Measurements from ENCODE around the gene SYNPR.

The SYNPR gene

GRCh38 chr3:63304421-63304820, 26.3 kb downstream of the SYNPR start:
- DNase-seq (ENCODE audit: low read depth in 2 of 2), result no peak

GRCh38 chr3:63308072-63308471, 30.0 kb downstream of the SYNPR start:
- no peak for DNase-seq (ENCODE audit: low read depth in 2 of 2)

GRCh38 chr3:63309768-63310167, 31.7 kb downstream of the SYNPR start:
- no peak for DNase-seq (ENCODE audit: low read depth in 2 of 2)

- no peak for DNase-seq (ENCODE audit: low read depth in 2 of 2)
These were observed 45.7 kb downstream of the SYNPR start for GRCh38 chr3:63323766-63324165.

GRCh38 chr3:63324621-63325020, 46.5 kb downstream of the SYNPR start:
- no peak for DNase-seq (ENCODE audit: low read depth in 2 of 2)

- DNase-seq (ENCODE audit: low read depth in 2 of 2), result no peak
These were observed 47.3 kb downstream of the SYNPR start for GRCh38 chr3:63325386-63325785.

- no peak for DNase-seq (ENCODE audit: low read depth in 2 of 2)
These were observed 50.3 kb downstream of the SYNPR start for GRCh38 chr3:63328365-63328764.

- no peak for DNase-seq (ENCODE audit: low read depth in 2 of 2)
These were observed 53.4 kb downstream of the SYNPR start for GRCh38 chr3:63331520-63331919.

- DNase-seq (ENCODE audit: low read depth in 2 of 2), result no peak
These were observed 55.7 kb downstream of the SYNPR start for GRCh38 chr3:63333815-63334214.

- no peak for DNase-seq (ENCODE audit: low read depth in 2 of 2)
These were observed 60.2 kb downstream of the SYNPR start for GRCh38 chr3:63338351-63338750.

GRCh38 chr3:63343674-63344073, 65.6 kb downstream of the SYNPR start:
- DNase-seq (ENCODE audit: low read depth in 2 of 2), result no peak

GRCh38 chr3:63344661-63345060, 66.6 kb downstream of the SYNPR start:
- DNase-seq (ENCODE audit: low read depth in 2 of 2), result no peak

GRCh38 chr3:63349583-63350573, 71.8 kb downstream of the SYNPR start:
- no peak for DNase-seq (ENCODE audit: low read depth in 2 of 2)

GRCh38 chr3:63351159-63352007, 73.3 kb downstream of the SYNPR start:
- no peak for DNase-seq (ENCODE audit: low read depth in 2 of 2)

- DNase-seq (ENCODE audit: low read depth in 2 of 2), result no peak
These were observed 73.8 kb downstream of the SYNPR start for GRCh38 chr3:63352008-63352279.

- no peak for DNase-seq (ENCODE audit: low read depth in 2 of 2)
These were observed 75.3 kb downstream of the SYNPR start for GRCh38 chr3:63353383-63353782.

GRCh38 chr3:63354160-63354559, 76.1 kb downstream of the SYNPR start:
- no peak for DNase-seq (ENCODE audit: low read depth in 2 of 2)

GRCh38 chr3:63355809-63356208, 77.7 kb downstream of the SYNPR start:
- no peak for DNase-seq (ENCODE audit: low read depth in 2 of 2)

- DNase-seq (ENCODE audit: low read depth in 2 of 2), result no peak
These were observed 86.4 kb downstream of the SYNPR start for GRCh38 chr3:63364495-63364894.

GRCh38 chr3:63364910-63365309, 86.8 kb downstream of the SYNPR start:
- no peak for DNase-seq (ENCODE audit: low read depth in 2 of 2)

- DNase-seq (ENCODE audit: low read depth in 2 of 2), result no peak
These were observed 87.6 kb downstream of the SYNPR start for GRCh38 chr3:63365671-63366070.

GRCh38 chr3:63370094-63370493, 92.0 kb downstream of the SYNPR start:
- DNase-seq (ENCODE audit: low read depth in 2 of 2), result no peak

- no peak for DNase-seq (ENCODE audit: low read depth in 2 of 2)
These were observed 104.9 kb downstream of the SYNPR start for GRCh38 chr3:63383040-63383439.

All from stimulated activated CD8-positive, alpha-beta memory T cell treated with anti-CD3 and anti-CD28 coated beads, Interleukin-7, amount 100 ng/mL, for 4 hours (primary cell).